ENCODE results near the gene COL12A1. TPM values are rescaled to one million over a fixed set of nuclear protein-coding genes. Genes with fewer than 3 reads are reported as not detected.

COL12A1 gene
- total RNA-seq, 2 experiments from 2014 or later: not detected

- Histone ChIP-seq H3K4me3 (ENCODE audit: low read length) (no peak overlapping the region), H3K36me3 (ENCODE audit: insufficient read depth, low read length) (no peaks in the 10 kb centered on the region), H3K27me3 (ENCODE audit: control insufficient read depth in 1 of 2, insufficient read depth in 2 of 2, low read length in 2 of 2) (peaks cover 3 to 19% of the 10 kb centered on the region in 2 experiments), H3K4me1 (ENCODE audit: insufficient read depth, low read length) (no peaks in the 10 kb centered on the region), H3K27ac (ENCODE audit: low read depth in 1 of 2, low read length in 2 of 2) (no peak overlapping the region), H3K9me3 (ENCODE audit: control insufficient read depth in 1 of 2, insufficient read depth in 1 of 2, low read length in 2 of 2) (no peaks in the 10 kb centered on the region)
- intact Hi-C loops (cut with DNase I, micrococcal nuclease): no loop called here
- DNase-seq (no peak), ATAC-seq (ENCODE audit: poor library complexity) (no peak)
- no peak for TF ChIP-seq CTCF (IDR thresholded peaks at IDR 0.05)
- no peaks in the 10 kb centered on the region for H3K36me3 Mint-ChIP-seq (ENCODE audit: low read depth)
- H3K27ac Mint-ChIP-seq: no peak overlapping the region
- H3K4me1 Mint-ChIP-seq (ENCODE audit: low read depth): no peaks in the 10 kb centered on the region
- no peaks in the 10 kb centered on the region for H3K9me3 Mint-ChIP-seq
- H3K27me3 Mint-ChIP-seq: peaks cover 75% of the 10 kb centered on the region
- CTCF ChIA-PET: interaction anchor here (0.7 kb wide), 1 partner anchor 1482 kb away, joined by 3 read pairs; no protein-coding TSS in a partner anchor
- POLR2A ChIA-PET: no interaction called here
- no peak overlapping the region for H3K4me3 Mint-ChIP-seq
Measured at GRCh38 chr6:75215291-75215690, 9.4 kb upstream of the COL12A1 start.

GRCh38 chr6:75213732-75214131 lies 7.9 kb upstream of the COL12A1 start:
- H3K4me3 ChIP-seq (ENCODE audit: low read length): no peak overlapping the region
- ChIA-PET POLR2A (no interaction called here), CTCF (no interaction called here)
- H3K9me3 ChIP-seq (ENCODE audit: control insufficient read depth in 1 of 2, insufficient read depth in 1 of 2, low read length in 2 of 2): no peaks in the 10 kb centered on the region
- ATAC-seq (ENCODE audit: poor library complexity): no peak
- H3K27ac ChIP-seq (ENCODE audit: low read depth in 1 of 2, low read length in 2 of 2): no peak overlapping the region
- no peak overlapping the region for H3K4me3 Mint-ChIP-seq
- no peaks in the 10 kb centered on the region for H3K36me3 ChIP-seq (ENCODE audit: insufficient read depth, low read length)
- H3K36me3 Mint-ChIP-seq (ENCODE audit: low read depth): no peaks in the 10 kb centered on the region
- no peak for TF ChIP-seq CTCF (IDR thresholded peaks at IDR 0.05)
- peaks cover 5% of the 10 kb centered on the region for H3K4me1 Mint-ChIP-seq (ENCODE audit: low read depth)
- intact Hi-C loops (cut with DNase I, micrococcal nuclease): loop anchor here in 1 of 2 experiments (5.0 kb wide), 1 partner anchor 309 kb away; no protein-coding TSS in a partner anchor
- H3K27me3 ChIP-seq (ENCODE audit: control insufficient read depth in 1 of 2, insufficient read depth in 2 of 2, low read length in 2 of 2): peaks cover 5 to 19% of the 10 kb centered on the region in 2 experiments
- no peak for DNase-seq
- H3K9me3 Mint-ChIP-seq: no peaks in the 10 kb centered on the region
- peaks cover 73% of the 10 kb centered on the region for H3K27me3 Mint-ChIP-seq
- H3K27ac Mint-ChIP-seq: no peak overlapping the region
- peaks cover 5% of the 10 kb centered on the region for H3K4me1 ChIP-seq (ENCODE audit: insufficient read depth, low read length)

GRCh38 chr6:75213112-75213511 lies 7.3 kb upstream of the COL12A1 start:
- H3K27me3 Mint-ChIP-seq: peaks cover 75% of the 10 kb centered on the region
- H3K27ac Mint-ChIP-seq: no peak overlapping the region
- Histone ChIP-seq H3K4me3 (ENCODE audit: low read length) (no peak overlapping the region), H3K27me3 (ENCODE audit: control insufficient read depth in 1 of 2, insufficient read depth in 2 of 2, low read length in 2 of 2) (peaks cover 11 to 25% of the 10 kb centered on the region in 2 experiments), H3K9me3 (ENCODE audit: control insufficient read depth in 1 of 2, insufficient read depth in 1 of 2, low read length in 2 of 2) (no peaks in the 10 kb centered on the region), H3K36me3 (ENCODE audit: insufficient read depth, low read length) (no peaks in the 10 kb centered on the region), H3K4me1 (ENCODE audit: insufficient read depth, low read length) (peaks cover 11% of the 10 kb centered on the region), H3K27ac (ENCODE audit: low read depth in 1 of 2, low read length in 2 of 2) (no peak overlapping the region)
- ATAC-seq (ENCODE audit: poor library complexity) (no peak), DNase-seq (no peak)
- no peaks in the 10 kb centered on the region for H3K9me3 Mint-ChIP-seq
- POLR2A ChIA-PET: no interaction called here
- CTCF ChIA-PET: no interaction called here
- H3K4me1 Mint-ChIP-seq (ENCODE audit: low read depth): peaks cover 11% of the 10 kb centered on the region
- no peak overlapping the region for H3K4me3 Mint-ChIP-seq
- intact Hi-C loops (cut with DNase I, micrococcal nuclease): loop anchor here in 1 of 2 experiments (5.0 kb wide), 1 partner anchor 309 kb away; no protein-coding TSS in a partner anchor
- TF ChIP-seq CTCF (IDR thresholded peaks at IDR 0.05): no peak
- no peaks in the 10 kb centered on the region for H3K36me3 Mint-ChIP-seq (ENCODE audit: low read depth)
